ENCODE results near the gene LATS2.

DNA sequence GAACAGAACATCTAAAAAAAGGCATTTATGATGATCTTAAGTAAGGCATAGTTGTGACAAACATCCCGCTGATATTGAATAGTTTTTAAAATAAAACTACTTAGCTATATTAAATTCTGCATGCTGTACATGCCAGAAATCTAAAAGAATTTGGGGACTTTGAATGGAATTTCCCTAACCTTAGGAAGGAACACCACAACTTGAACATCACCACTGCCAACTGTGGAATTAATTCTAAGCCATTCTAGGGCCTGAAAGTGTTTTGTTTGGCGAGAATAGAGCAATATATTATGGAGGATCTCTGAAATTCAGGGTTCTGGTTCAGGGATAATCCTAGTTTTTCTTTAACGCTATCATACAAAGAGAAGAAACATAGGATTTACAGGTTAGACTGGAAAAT is 17.8 kb upstream of the LATS2 start:
- TF ChIP-seq, protein P1, sequence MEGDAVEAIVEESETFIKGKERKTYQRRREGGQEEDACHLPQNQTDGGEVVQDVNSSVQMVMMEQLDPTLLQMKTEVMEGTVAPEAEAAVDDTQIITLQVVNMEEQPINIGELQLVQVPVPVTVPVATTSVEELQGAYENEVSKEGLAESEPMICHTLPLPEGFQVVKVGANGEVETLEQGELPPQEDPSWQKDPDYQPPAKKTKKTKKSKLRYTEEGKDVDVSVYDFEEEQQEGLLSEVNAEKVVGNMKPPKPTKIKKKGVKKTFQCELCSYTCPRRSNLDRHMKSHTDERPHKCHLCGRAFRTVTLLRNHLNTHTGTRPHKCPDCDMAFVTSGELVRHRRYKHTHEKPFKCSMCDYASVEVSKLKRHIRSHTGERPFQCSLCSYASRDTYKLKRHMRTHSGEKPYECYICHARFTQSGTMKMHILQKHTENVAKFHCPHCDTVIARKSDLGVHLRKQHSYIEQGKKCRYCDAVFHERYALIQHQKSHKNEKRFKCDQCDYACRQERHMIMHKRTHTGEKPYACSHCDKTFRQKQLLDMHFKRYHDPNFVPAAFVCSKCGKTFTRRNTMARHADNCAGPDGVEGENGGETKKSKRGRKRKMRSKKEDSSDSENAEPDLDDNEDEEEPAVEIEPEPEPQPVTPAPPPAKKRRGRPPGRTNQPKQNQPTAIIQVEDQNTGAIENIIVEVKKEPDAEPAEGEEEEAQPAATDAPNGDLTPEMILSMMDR (IDR thresholded peaks at IDR 0.05; ENCODE audit: low read depth, low read length) = no peak
- no peak for TF ChIP-seq EZH2phosphoT487 (IDR thresholded peaks at IDR 0.05; ENCODE audit: low read depth)
